ENCODE measurements around the gene RNF167. TPM values are rescaled to one million over a fixed set of nuclear protein-coding genes. Genes with fewer than 3 reads are reported as not detected.

The RNF167 gene
- total RNA-seq, 5 donors from 2014 or later (not counting 1 experiment from before 2014, with no cell fraction given) = 109 to 158 (median 135) TPM

- peaks cover 11 to 53% of the 10 kb centered on the region in 2 donors for H3K36me3 ChIP-seq (ENCODE audit: control insufficient read depth in 2 of 2, extremely low read depth in 1 of 2, insufficient read depth in 1 of 2, low read length in 1 of 2)
- DNase-seq (peak in 15 of 35 experiments; percentile 10 to 61 (median 28)), ATAC-seq (replicated peaks in 1 of 4) (peak in 1 of 4 experiments; percentile 9)
- CTCF ChIA-PET = interaction anchor here in 1 of 2 donors (0.8 to 2.0 kb wide), 6 partner anchors 27 to 231 kb away, joined by 3 to 19 read pairs (median 4); partner anchors contain the start of genes ARRB2, C17orf107, CAMTA2 and SPAG7
- peak overlapping the region; percentile 85 to 99 for H3K4me3 ChIP-seq (ENCODE audit: control insufficient read depth in 1 of 2, extremely low read depth in 1 of 2, low read length in 1 of 2)
- H3K4me1 Mint-ChIP-seq = peaks cover 71 to 79% (median 72%) of the 10 kb centered on the region in 3 donors
- H3K27ac Mint-ChIP-seq = peak overlapping the region; percentile 96 to 97
- 0% methylated on average over 12 of the region's 29 CpGs for WGBS (ENCODE audit: insufficient coverage)
- POLR2A ChIA-PET = interaction anchor here in 1 of 2 donors (0.6 to 1.5 kb wide), 3 partner anchors 7 to 38 kb away, joined by 5 to 8 read pairs (median 5); partner anchors contain the start of genes CHRNE, PFN1 and SPAG7
- H3K4me1 ChIP-seq (ENCODE audit: control insufficient read depth in 1 of 2, extremely low read depth in 1 of 2, insufficient read depth in 2 of 2, low read length in 2 of 2) = peaks cover 36 to 68% of the 10 kb centered on the region in 2 experiments
- H3K9me3 Mint-ChIP-seq = no peaks in the 10 kb centered on the region
- H3K27ac ChIP-seq (ENCODE audit: low read length) = peak overlapping the region; percentile 75
- no peaks in the 10 kb centered on the region for H3K27me3 ChIP-seq (replicated peaks in 1 of 2; ENCODE audit: control insufficient read depth in 2 of 2, extremely low read depth in 1 of 2, insufficient read depth in 2 of 2, low read length in 1 of 2)
- H3K4me3 Mint-ChIP-seq = peak overlapping the region; percentile 91 to 100 (median 94)
- H3K36me3 Mint-ChIP-seq = peaks cover 48% of the 10 kb centered on the region
- no peaks in the 10 kb centered on the region for H3K9me3 ChIP-seq
- no peaks in the 10 kb centered on the region for H3K27me3 Mint-ChIP-seq
Observed at GRCh38 chr17:4940555-4941318, 669 bp downstream of the RNF167 start.

- Histone ChIP-seq H3K27me3 (replicated peaks in 1 of 2; ENCODE audit: control insufficient read depth in 2 of 2, extremely low read depth in 1 of 2, insufficient read depth in 2 of 2, low read length in 1 of 2) (no peaks in the 10 kb centered on the region), H3K9me3 (no peaks in the 10 kb centered on the region), H3K4me3 (ENCODE audit: control insufficient read depth in 1 of 2, extremely low read depth in 1 of 2, low read length in 1 of 2) (peak overlapping the region; percentile 85 to 99), H3K4me1 (ENCODE audit: control insufficient read depth in 1 of 2, extremely low read depth in 1 of 2, insufficient read depth in 2 of 2, low read length in 2 of 2) (peaks cover 37 to 74% of the 10 kb centered on the region in 2 experiments), H3K36me3 (ENCODE audit: control insufficient read depth in 2 of 2, extremely low read depth in 1 of 2, insufficient read depth in 1 of 2, low read length in 1 of 2) (peaks cover 11 to 59% of the 10 kb centered on the region in 2 donors), H3K27ac (ENCODE audit: low read length) (peak overlapping the region; percentile 75)
- H3K27ac Mint-ChIP-seq = peak overlapping the region; percentile 96 to 97
- H3K9me3 Mint-ChIP-seq = no peaks in the 10 kb centered on the region
- ATAC-seq (replicated peaks in 1 of 4) (no peak), DNase-seq (no peak)
- CTCF ChIA-PET = no interaction called here
- no peaks in the 10 kb centered on the region for H3K27me3 Mint-ChIP-seq
- peaks cover 72 to 79% (median 77%) of the 10 kb centered on the region in 3 donors for H3K4me1 Mint-ChIP-seq
- peak overlapping the region; percentile 91 to 100 (median 94) for H3K4me3 Mint-ChIP-seq
- 0% methylated on average over 3 of the region's 4 CpGs for WGBS (ENCODE audit: insufficient coverage)
- POLR2A ChIA-PET = no interaction called here
- peaks cover 47% of the 10 kb centered on the region for H3K36me3 Mint-ChIP-seq
Observed at GRCh38 chr17:4941319-4941610, 1.2 kb downstream of the RNF167 start.

- peak overlapping the region; percentile 91 to 100 (median 94) for H3K4me3 Mint-ChIP-seq
- peak overlapping the region; percentile 96 to 97 for H3K27ac Mint-ChIP-seq
- ChIA-PET CTCF (no interaction called here), POLR2A (no interaction called here)
- no peak for ATAC-seq (replicated peaks in 1 of 4)
- peaks cover 39 to 76% of the 10 kb centered on the region in 2 experiments for H3K4me1 ChIP-seq (ENCODE audit: control insufficient read depth in 1 of 2, extremely low read depth in 1 of 2, insufficient read depth in 2 of 2, low read length in 2 of 2)
- no peaks in the 10 kb centered on the region for H3K27me3 ChIP-seq (replicated peaks in 1 of 2; ENCODE audit: control insufficient read depth in 2 of 2, extremely low read depth in 1 of 2, insufficient read depth in 2 of 2, low read length in 1 of 2)
- WGBS (ENCODE audit: insufficient coverage) = 100% methylated on average over 1 of the region's 13 CpGs
- peak overlapping the region; percentile 97 for H3K27ac ChIP-seq (ENCODE audit: low read length)
- H3K4me3 ChIP-seq (ENCODE audit: control insufficient read depth in 1 of 2, extremely low read depth in 1 of 2, low read length in 1 of 2) = peak overlapping the region; percentile 60 to 100
- H3K9me3 Mint-ChIP-seq = no peaks in the 10 kb centered on the region
- H3K9me3 ChIP-seq = no peaks in the 10 kb centered on the region
- no peaks in the 10 kb centered on the region for H3K27me3 Mint-ChIP-seq
- H3K36me3 Mint-ChIP-seq = peaks cover 50% of the 10 kb centered on the region
- peaks cover 8 to 58% of the 10 kb centered on the region in 2 donors for H3K36me3 ChIP-seq (ENCODE audit: control insufficient read depth in 2 of 2, extremely low read depth in 1 of 2, insufficient read depth in 1 of 2, low read length in 1 of 2)
- peaks cover 74 to 79% (median 79%) of the 10 kb centered on the region in 3 donors for H3K4me1 Mint-ChIP-seq
- DNase-seq = no peak
Observed at GRCh38 chr17:4942760-4943508, 2.9 kb downstream of the RNF167 start.

- H3K9me3 ChIP-seq = no peaks in the 10 kb centered on the region
- ChIA-PET POLR2A (no interaction called here), CTCF (no interaction called here)
- peak overlapping the region; percentile 97 to 100 (median 98) for H3K4me3 Mint-ChIP-seq
- H3K27me3 ChIP-seq (replicated peaks in 1 of 2; ENCODE audit: control insufficient read depth in 2 of 2, extremely low read depth in 1 of 2, insufficient read depth in 2 of 2, low read length in 1 of 2) = no peaks in the 10 kb centered on the region
- H3K27ac Mint-ChIP-seq = peak overlapping the region; percentile 96 to 97
- WGBS (ENCODE audit: insufficient coverage) = 0% methylated on average over 1 of the region's 3 CpGs
- H3K4me3 ChIP-seq (ENCODE audit: control insufficient read depth in 1 of 2, extremely low read depth in 1 of 2, low read length in 1 of 2) = peak overlapping the region; percentile 60 to 100
- no peaks in the 10 kb centered on the region for H3K9me3 Mint-ChIP-seq
- H3K36me3 ChIP-seq (ENCODE audit: control insufficient read depth in 2 of 2, extremely low read depth in 1 of 2, insufficient read depth in 1 of 2, low read length in 1 of 2) = peaks cover 8 to 51% of the 10 kb centered on the region in 2 donors
- DNase-seq (peak in 31 of 35 experiments; percentile 17 to 77 (median 39)), ATAC-seq (replicated peaks in 1 of 4) (peak in 3 of 4 experiments; percentile 13 to 18 (median 17))
- H3K4me1 ChIP-seq (ENCODE audit: control insufficient read depth in 1 of 2, extremely low read depth in 1 of 2, insufficient read depth in 2 of 2, low read length in 2 of 2) = peaks cover 39 to 66% of the 10 kb centered on the region in 2 experiments
- H3K36me3 Mint-ChIP-seq = peaks cover 50% of the 10 kb centered on the region
- H3K27ac ChIP-seq (ENCODE audit: low read length) = peak overlapping the region; percentile 97
- peaks cover 64 to 73% (median 69%) of the 10 kb centered on the region in 3 donors for H3K4me1 Mint-ChIP-seq
- H3K27me3 Mint-ChIP-seq = no peaks in the 10 kb centered on the region
Observed at GRCh38 chr17:4944163-4944553, 4.1 kb downstream of the RNF167 start.

- Histone ChIP-seq H3K4me1 (ENCODE audit: control insufficient read depth in 1 of 2, extremely low read depth in 1 of 2, insufficient read depth in 2 of 2, low read length in 2 of 2) (peaks cover 39 to 62% of the 10 kb centered on the region in 2 experiments), H3K9me3 (no peaks in the 10 kb centered on the region), H3K4me3 (ENCODE audit: control insufficient read depth in 1 of 2, extremely low read depth in 1 of 2, low read length in 1 of 2) (peak overlapping the region; percentile 60 to 100), H3K36me3 (ENCODE audit: control insufficient read depth in 2 of 2, extremely low read depth in 1 of 2, insufficient read depth in 1 of 2, low read length in 1 of 2) (peaks cover 8 to 51% of the 10 kb centered on the region in 2 donors), H3K27me3 (replicated peaks in 1 of 2; ENCODE audit: control insufficient read depth in 2 of 2, extremely low read depth in 1 of 2, insufficient read depth in 2 of 2, low read length in 1 of 2) (no peaks in the 10 kb centered on the region), H3K27ac (ENCODE audit: low read length) (peak overlapping the region; percentile 97)
- ATAC-seq (replicated peaks in 1 of 4) = no peak
- Mint-ChIP-seq H3K9me3 (no peaks in the 10 kb centered on the region), H3K27ac (peak overlapping the region; percentile 96 to 97), H3K36me3 (peaks cover 50% of the 10 kb centered on the region), H3K4me3 (peak overlapping the region; percentile 97 to 100 (median 98)), H3K27me3 (no peaks in the 10 kb centered on the region), H3K4me1 (peaks cover 62 to 72% (median 67%) of the 10 kb centered on the region in 3 donors)
- 0% methylated on average over 4 of the region's 8 CpGs for WGBS (ENCODE audit: insufficient coverage)
- CTCF ChIA-PET = interaction anchor here in 1 of 2 donors (1.0 kb wide), 1 partner anchor 22 kb away, joined by 4 read pairs; no protein-coding TSS in a partner anchor
- POLR2A ChIA-PET = interaction anchor here in 1 of 2 donors (0.6 to 1.4 kb wide), 2 partner anchors 23 to 145 kb away, joined by 5 to 6 read pairs; partner anchors contain the start of gene SPAG7
- peak in 1 of 35 experiments; percentile 22 for DNase-seq
Observed at GRCh38 chr17:4944554-4945175, 4.6 kb downstream of the RNF167 start.
